OCI-LY7 (cell line): ENCODE measurements around the gene KCTD4. TPM values are rescaled to one million over a fixed set of nuclear protein-coding genes. Genes with fewer than 3 reads are reported as not detected.

Source experiments
- BruUV-seq: library from RNA; stranded (reverse); fragments of 400-500 nt; replicated peaks from 2 replicates; lab custom pipeline; 2021; lab: Mats Ljungman, UMichigan
- CTCF ChIA-PET: fragments of 300-600 bp; sonication (Branson Sonifier 250); formaldehyde crosslinking; loops from one replicate; lab custom pipeline; 2022; ENCODE audit warnings: antibody characterized with exemption; ENCODE audit not compliant: unreplicated experiment; lab: Charles Lee
- POLR2A ChIA-PET: fragments of 300-600 bp; sonication (Branson Sonifier 250); formaldehyde crosslinking; loops from one replicate; lab custom pipeline; 2022; ENCODE audit warnings: antibody characterized with exemption; lab: Charles Lee
- DNase-seq: peaks from one replicate; pipeline ENCODE4 v3.0.0-alpha.2; 2015; ENCODE audit warnings: low spot score
- H2AFZ ChIP-seq: fragments of 200-600 bp; sonication (generic), shearing (Covaris generic); 2 replicates; pipeline ENCODE4 v1.6.1; 2014; ENCODE audit warnings: mild to moderate bottlenecking, antibody characterized with exemption, low read length, moderate library complexity
- H3K27ac ChIP-seq: fragments of 200-600 bp; sonication (generic); 2 replicates; pipeline ENCODE4 v1.5.1; 2014; ENCODE audit warnings: mixed run types, low read depth, mild to moderate bottlenecking, moderate library complexity, low read length, inconsistent platforms; ENCODE audit not compliant: poor library complexity, severe bottlenecking
- H3K36me3 ChIP-seq: fragments of 200-600 bp; sonication (generic); 2 replicates; pipeline ENCODE4 v1.6.1; 2014; ENCODE audit warnings: mild to moderate bottlenecking, antibody characterized with exemption, low read length, moderate library complexity, mixed read lengths; ENCODE audit not compliant: insufficient read depth
- H3K4me1 ChIP-seq: fragments of 200-600 bp; sonication (generic); 2 replicates; pipeline ENCODE4 v1.5.1; 2014; ENCODE audit warnings: mild to moderate bottlenecking, low read length; ENCODE audit not compliant: insufficient read depth, poor library complexity, severe bottlenecking
- H3K4me2 ChIP-seq: fragments of 200-600 bp; sonication (generic); 2 replicates; pipeline ENCODE4 v1.6.1; 2014; ENCODE audit warnings: mild to moderate bottlenecking, low read length
- H3K4me3 ChIP-seq: fragments of 200-600 bp; sonication (generic); 2 replicates; pipeline ENCODE4 v1.5.1; 2014; ENCODE audit warnings: mild to moderate bottlenecking, low read depth, low read length; ENCODE audit not compliant: poor library complexity, severe bottlenecking
- H3K79me2 ChIP-seq: fragments of 200-600 bp; sonication (generic); 2 replicates; pipeline ENCODE4 v1.6.1; 2016; ENCODE audit warnings: low read depth, mild to moderate bottlenecking, low read length, moderate library complexity, mixed read lengths; ENCODE audit not compliant: insufficient read depth
- H3K9me2 ChIP-seq: fragments of 200-600 bp; sonication (generic); 2 replicates; pipeline ENCODE4 v1.6.1; 2016; ENCODE audit warnings: mild to moderate bottlenecking, low read length, mixed read lengths; ENCODE audit not compliant: insufficient read depth
- H3K9me3 ChIP-seq: fragments of 200-600 bp; sonication (generic); 2 replicates; pipeline ENCODE4 v1.6.1; 2014; ENCODE audit warnings: mild to moderate bottlenecking, mixed run types, low read length, mixed read lengths
- H4K20me1 ChIP-seq: fragments of 200-600 bp; sonication (generic); 2 replicates; pipeline ENCODE4 v1.6.1; 2014; ENCODE audit warnings: mild to moderate bottlenecking, antibody characterized with exemption, low read length, moderate library complexity, mixed read lengths; ENCODE audit not compliant: insufficient read depth
- CTCF ChIP-seq: fragments of 200-600 bp; sonication (generic); conservative IDR thresholded peaks from 2 replicates; pipeline ENCODE4 v1.5.1; 2014; ENCODE audit warnings: mild to moderate bottlenecking, antibody characterized with exemption, low read length, moderate library complexity, mixed read lengths
- EZH2phosphoT487 ChIP-seq: fragments of 200-600 bp; sonication (generic); IDR thresholded peaks from 2 replicates; pipeline ENCODE4 v1.6.1; 2018; ENCODE audit warnings: low read depth, borderline replicate concordance, mild to moderate bottlenecking, mixed run types, antibody characterized with exemption, low read length, moderate library complexity, mixed read lengths
- intact Hi-C: fragments of 100-400 bp; cut with micrococcal nuclease; formaldehyde crosslinking; loops from one replicate; pipeline ENCODE4 v1.10.0; 2022; ENCODE audit not compliant: unreplicated experiment
- total RNA-seq, 2 experiments: library from RNA; depleted of rRNA in 1 of 2; stranded (reverse); fragments of >200 nt in 1 of 2; shearing (Covaris generic) in 1 of 2; gene quantifications; 2 replicates each; pipeline ENCODE4 v1.2.3, GENCODE V29; 2014 to 2022

KCTD4 gene
- total RNA-seq, 2 experiments from 2014 or later, result not detected

GRCh38 chr13:45180713-45181601 is 19.9 kb downstream of the KCTD4 start:
- Histone ChIP-seq H3K36me3 (peaks cover 12% of the 10 kb centered on the region), H3K9me2 (no peaks in the 10 kb centered on the region), H3K27ac (no peak overlapping the region), H3K4me2 (no peak overlapping the region), H3K4me1 (peaks cover 8% of the 10 kb centered on the region), H3K4me3 (no peak overlapping the region), H3K9me3 (no peaks in the 10 kb centered on the region), H3K79me2 (no peaks in the 10 kb centered on the region), H4K20me1 (no peaks in the 10 kb centered on the region), H2AFZ (no peak overlapping the region)
- no TSS peak for BruUV-seq
- ChIA-PET POLR2A (interaction anchor here (0.7 to 1.9 kb wide), 5 partner anchors 11 to 77 kb away, joined by 3 to 4 read pairs (median 3); no protein-coding TSS in a partner anchor), CTCF (interaction anchor here (0.6 kb wide), 1 partner anchor 935 kb away, joined by 3 read pairs; no protein-coding TSS in a partner anchor)
- intact Hi-C loops, result no loop called here
- DNase-seq, result no peak
- TF ChIP-seq EZH2phosphoT487 (no peak), CTCF (no peak)

GRCh38 chr13:45180303-45180702 is 20.5 kb downstream of the KCTD4 start:
- no peak for DNase-seq
- POLR2A ChIA-PET, result interaction anchor here (1.9 kb wide), 1 partner anchor 13 kb away, joined by 4 read pairs; no protein-coding TSS in a partner anchor
- intact Hi-C loops, result no loop called here
- H3K9me3 ChIP-seq, result no peaks in the 10 kb centered on the region
- CTCF ChIA-PET, result no interaction called here
- no peaks in the 10 kb centered on the region for H4K20me1 ChIP-seq
- no peak overlapping the region for H3K27ac ChIP-seq
- peaks cover 8% of the 10 kb centered on the region for H3K4me1 ChIP-seq
- H3K79me2 ChIP-seq, result no peaks in the 10 kb centered on the region
- TF ChIP-seq CTCF (no peak), EZH2phosphoT487 (no peak)
- H3K4me3 ChIP-seq, result no peak overlapping the region
- H3K36me3 ChIP-seq, result peaks cover 12% of the 10 kb centered on the region
- BruUV-seq, result no TSS peak
- no peak overlapping the region for H3K4me2 ChIP-seq
- H2AFZ ChIP-seq, result no peak overlapping the region
- no peaks in the 10 kb centered on the region for H3K9me2 ChIP-seq
